GM21717 (cell line): Measurements from ENCODE around the gene CCDC61.

ENCODE experiments used
- ATAC-seq: cut with Tn5 transposase; IDR thresholded peaks from one replicate; pipeline ENCODE4 v1.9.1; 2021; ENCODE audit warnings: mild to moderate bottlenecking, moderate library complexity; ENCODE audit not compliant: unreplicated experiment

The CCDC61 gene

DNA sequence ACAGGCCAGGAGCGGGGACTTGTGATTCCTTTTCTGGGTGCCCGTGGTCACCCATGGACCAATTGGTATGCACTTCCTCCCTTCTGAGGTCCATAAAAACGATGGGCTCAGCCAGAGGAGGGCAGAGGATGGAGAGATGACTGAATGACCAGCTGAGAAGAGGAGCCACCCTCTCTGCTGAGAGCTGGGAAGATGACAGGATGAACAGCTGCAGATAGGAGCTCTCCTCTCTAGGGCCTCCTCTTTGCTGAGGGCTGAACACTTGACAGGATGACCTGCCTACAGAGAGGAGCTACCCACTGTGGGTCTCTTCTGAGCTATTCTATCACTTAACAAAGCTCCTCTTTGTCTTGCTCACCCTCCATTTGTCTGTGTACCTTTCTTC, 41.5 kb downstream of the CCDC61 start:
- ATAC-seq = no peak

DNA sequence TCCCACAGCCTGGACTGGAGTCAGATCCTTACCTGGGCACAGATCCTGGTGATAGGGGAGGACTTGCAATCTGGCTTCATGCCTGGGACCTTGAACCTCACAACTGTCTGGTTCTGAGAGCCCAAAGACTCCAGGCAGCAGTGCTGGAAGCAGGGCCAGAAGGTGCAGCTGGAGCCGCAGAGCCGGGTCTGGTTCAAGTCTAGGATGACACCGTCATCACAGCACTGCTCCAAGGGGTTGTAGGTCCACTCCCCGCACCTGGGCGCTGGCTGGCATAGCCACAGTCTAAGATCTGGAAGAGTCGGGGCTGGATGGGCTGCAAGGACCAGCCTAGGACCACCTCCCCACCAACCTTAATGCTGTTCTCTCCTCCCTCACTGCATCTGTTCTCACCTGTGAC, 44.9 kb downstream of the CCDC61 start:
- ATAC-seq = no peak

DNA sequence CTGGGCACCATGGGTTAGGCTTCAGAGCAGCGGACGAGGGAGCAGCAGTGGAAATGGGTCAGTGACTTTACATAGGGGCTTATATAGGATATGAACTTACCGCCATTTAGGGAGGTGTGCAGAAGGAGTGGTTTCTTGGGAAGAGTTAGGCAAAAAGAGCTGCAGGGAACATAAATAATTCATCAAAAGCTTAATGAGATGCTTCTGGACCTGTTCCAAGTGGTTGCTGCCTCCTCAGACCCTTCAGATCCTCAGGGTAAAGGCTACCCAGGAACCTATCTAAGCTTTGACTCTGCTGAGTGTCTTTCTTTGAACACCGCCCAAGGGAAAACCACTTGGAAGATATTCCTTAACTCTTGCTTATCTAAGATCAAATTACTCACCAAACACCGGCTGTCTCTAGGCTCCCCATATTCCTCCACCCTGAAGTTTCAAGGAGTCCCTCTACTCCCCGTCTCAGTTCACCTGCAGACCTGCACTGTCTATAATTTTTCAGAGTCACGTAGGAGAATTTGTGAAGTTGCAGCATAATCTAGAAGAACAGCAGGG, 45.8 kb downstream of the CCDC61 start, which contains the start of gene IGFL4:
Gene IGFL4, minus strand, starts transcription at position 51 of the 549 bp plus-strand sequence. Its CDS starts 40 bp downstream, at position 11.
- no peak for ATAC-seq

DNA sequence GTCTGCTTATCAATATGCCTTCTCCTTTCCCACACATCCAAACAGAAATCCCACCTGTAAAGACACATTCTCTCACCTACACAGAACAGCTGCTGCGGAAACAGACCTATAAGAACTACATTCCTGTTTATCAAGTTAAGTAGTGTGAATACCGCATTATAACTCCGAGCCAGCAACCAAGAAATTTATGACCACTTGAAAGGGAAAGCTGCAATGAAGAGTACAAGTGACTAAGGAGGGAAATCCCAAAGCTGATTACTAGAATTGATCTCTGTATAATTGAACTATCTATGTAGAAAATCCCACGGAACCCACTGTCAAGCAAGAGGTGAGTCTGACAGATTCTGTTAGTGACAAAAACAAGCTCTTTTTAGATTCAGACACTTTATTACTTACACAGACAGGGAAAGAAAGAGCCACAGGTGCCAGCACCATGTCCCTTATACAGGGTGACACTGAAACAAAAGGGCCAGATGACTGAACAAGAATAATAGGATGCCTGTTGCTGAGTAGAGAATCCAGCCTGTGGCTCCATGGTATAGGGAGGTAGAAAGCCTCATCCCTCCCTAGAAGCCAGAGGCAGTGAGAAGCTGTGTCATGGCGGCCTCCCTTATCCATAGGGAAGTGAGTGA, 47.1 kb downstream of the CCDC61 start:
- ATAC-seq = no peak

DNA sequence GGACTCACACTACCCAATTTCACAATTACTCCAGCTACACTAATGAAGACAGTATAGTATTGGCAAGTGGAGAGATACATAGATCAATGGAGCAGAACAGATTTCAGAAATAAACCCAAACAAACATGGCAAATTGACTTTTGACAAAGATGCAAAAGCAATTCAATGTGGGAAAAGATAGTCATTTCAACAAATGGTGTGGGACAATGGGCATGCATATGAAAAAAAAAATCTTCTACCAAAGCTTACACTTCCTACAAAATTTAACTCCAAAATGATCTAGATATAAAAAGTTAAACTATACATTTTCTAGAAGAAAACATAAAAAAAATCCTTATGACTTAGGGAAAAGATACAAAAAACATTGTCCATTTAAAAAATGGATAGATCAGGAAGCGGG, 48.3 kb downstream of the CCDC61 start:
- ATAC-seq = no peak

DNA sequence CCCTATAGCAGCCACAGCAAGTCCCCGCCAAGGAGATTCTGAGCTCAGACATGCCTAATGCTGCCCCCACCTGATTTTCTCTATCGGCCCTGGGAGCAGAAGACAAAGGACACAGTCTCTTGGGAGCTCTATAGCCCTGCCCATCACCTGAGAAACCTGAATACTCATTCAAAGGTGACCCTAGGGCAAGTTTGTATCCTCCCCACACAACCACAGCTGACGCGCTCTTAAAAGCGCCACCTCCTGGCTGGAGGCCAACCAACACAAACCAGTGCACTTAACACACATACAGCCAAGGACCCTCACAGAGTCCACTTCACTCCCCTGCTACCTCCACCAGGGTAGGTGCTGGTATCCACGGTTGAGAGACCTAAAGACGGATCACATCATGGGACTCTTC, 54.3 kb downstream of the CCDC61 start:
- no peak for ATAC-seq

DNA sequence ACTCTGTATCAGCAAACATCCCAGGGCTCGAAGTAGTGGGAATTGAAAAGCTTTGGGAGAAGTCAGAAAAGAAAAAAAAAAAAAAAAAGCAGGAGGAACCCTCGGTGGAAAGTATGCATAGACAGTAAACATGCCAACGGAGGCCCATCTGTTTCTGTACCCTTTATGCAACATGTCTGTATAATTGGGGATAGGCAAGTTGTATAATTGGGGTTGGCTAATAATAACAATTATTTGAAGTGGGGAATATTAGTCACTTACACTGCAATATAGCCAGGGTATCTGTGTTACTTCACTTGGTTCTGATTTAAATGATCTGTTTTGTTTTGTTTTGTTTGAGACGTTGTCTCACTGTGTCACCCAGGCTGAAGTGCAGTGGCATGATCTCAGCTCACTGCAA, 57.6 kb downstream of the CCDC61 start:
- ATAC-seq = no peak

DNA sequence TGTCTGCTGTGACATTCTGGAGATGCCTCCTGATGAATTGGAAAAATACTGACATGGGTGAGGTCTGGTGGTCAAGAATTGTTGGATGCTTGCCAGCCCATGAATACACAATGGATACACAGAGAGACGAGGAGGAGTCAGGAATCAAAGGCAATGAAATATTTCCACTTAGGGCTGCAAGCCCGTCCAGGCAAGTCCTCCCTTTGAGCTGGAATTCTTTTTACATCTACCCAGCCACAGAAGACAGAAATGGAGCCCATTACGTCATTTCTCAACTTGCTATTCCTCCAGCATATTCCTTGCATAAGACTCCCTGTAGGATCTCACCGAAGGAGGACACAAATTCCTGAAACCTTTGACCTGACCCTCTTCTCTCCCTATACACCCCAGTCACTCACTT, 61.3 kb downstream of the CCDC61 start:
- ATAC-seq = no peak

DNA sequence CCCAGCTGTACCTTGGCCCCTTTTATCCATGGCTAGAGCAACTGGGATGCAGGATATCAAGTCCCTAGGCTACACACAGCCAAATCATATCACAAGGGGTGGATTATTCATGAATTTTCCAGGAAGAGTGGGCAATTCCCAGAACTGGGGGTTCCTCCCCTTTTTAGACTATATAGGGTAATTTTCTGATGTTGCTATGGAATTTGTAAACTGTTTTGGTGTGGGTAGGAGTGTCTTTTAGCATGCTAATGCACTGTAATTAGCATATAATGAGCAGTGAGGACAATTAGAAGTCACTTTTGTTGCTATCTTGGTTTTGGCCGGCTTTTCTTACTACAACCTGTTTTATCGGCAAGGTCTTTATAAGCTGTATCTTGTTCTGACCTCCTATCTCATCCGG, 63.5 kb downstream of the CCDC61 start:
- no peak for ATAC-seq

DNA sequence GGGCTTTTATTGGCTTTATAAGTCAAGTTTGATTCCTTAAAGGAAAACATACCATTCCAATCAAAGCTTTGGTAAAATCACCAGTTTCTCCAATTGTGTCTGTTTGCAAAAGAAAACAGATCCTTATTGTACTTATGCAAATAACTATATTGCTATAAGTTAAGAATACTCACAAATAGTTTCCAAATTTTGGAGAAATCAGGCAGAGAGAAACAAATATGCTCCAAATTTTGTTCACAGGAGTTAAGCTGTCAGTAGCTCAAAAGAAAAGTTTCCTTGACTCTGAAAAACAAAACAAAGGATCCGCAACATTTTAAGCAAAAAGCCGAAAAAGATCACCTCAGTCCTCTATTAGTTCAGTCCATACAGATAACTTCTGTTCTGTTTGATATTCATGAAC, 64.7 kb downstream of the CCDC61 start:
- ATAC-seq = no peak

DNA sequence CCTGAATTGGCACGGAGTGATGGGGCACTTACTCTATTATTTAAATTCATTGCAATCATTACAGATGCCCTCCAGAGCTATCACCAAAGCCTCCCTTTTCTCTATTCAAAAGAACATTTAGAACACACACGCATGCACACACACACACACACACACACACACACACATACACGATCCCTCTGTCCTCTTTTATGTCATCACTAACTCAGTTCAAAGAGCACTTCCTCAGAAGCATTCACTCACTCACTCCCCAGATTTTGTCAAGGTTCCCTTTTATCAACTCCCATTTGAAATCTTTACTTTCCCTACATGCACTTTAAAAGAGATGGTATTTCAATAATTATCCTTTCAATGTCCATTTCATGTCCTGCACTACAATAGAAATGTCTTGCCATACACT, 67.9 kb downstream of the CCDC61 start:
- ATAC-seq = no peak

DNA sequence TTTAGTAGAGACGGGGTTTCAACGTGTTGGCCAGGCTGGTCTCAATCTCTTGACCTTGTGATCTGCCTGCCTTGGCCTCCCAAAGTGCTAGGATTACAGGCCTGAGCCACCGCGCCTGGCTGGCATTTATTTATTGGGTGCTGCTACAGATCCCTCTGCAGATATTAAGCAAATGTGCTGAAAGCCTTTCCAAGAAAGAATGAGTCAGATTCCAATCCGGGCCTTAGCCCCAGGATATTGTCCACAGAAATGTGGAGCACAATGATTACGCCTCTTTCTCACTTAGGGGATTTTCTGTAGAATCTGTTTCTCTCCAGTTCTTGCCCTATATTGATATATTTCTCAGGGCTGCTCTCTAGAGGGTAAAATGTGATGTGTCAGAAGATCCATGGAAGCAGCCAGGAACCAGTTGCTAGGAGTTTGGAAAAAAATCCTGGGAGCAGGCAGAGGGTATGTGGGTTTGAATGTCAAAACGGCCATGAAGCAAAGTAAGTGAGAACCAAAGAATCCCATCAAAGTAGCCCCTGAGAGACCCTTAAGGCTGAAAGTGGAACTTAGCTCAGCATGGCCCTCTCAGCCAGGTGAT, 70.3 kb downstream of the CCDC61 start:
- no peak for ATAC-seq

DNA sequence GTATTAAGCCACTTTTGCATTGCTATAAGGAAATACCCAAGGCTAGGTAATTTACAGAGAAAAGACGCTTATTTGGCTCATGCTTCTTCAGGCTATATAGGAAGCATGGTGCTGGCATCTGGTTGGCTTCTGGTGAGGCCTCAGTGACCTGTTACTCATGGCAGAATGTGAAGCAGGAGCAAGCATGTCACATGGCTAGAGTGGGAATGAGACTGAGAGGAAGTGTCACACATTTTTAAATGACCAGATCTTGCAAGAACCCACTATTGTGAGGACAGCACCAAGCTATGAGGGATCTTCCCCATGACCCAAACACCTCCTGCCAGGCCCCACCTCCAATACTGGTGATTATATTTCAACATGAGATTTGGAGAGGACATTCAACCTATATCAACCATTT, 71.2 kb downstream of the CCDC61 start:
- ATAC-seq = no peak

DNA sequence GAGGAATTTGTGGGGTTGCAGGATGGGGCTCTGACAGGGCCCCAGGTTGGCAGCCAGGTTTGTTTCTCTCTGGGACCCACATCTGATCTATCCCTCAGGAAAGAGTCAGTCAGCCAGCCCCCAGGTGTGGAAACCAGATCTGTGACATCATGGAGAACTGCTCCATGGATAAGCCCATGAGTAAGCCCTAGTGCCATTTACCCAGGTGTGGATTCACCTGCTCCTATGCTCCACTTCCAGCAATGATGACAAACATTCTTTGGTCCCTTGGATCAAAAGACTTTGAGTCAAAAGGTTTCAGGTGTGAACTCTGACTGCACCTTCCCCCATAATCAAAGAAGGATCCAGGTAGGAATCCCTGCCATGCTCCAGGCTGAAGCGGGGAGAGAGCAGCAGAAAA, 72.4 kb downstream of the CCDC61 start:
- ATAC-seq = no peak
